Islet precursor cell (in vitro differentiated cells): Measurements from ENCODE around the gene TSHZ2.
"Not testable (repeated sequence)": the region's sequence is repeated elsewhere in the genome, so short reads cannot be mapped to it uniquely, and the experiment has no call there.

Experiments
- DNase-seq: peaks from one replicate; pipeline ENCODE4 v3.0.0-alpha.2; 2018

TSHZ2 gene

GRCh38 chr20:53365539-53366075 is 393.4 kb downstream of the TSHZ2 start:
- no peak for DNase-seq

- DNase-seq: not testable (repeated sequence)
These were observed 394.8 kb downstream of the TSHZ2 start for GRCh38 chr20:53366928-53367327.

DNA sequence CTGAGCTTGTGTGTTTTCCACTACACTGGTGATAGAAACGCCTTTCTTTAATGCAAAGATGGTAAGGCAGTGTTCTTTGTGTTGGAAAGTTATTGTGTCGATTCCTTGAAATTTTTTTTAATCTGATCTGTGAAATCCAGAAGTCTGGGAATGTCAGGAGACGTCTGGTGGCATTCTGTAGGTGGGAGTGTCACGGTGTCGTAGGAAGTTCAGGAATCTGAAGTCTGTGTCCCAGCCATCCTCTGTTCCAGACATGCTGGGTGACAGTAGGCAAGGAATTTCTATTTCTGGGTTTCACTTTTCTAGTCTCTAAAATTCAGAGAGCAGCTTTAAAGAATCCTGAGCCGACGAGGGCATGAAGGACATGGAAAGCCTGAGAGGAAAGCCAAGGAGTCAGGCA is 397.7 kb downstream of the TSHZ2 start:
- DNase-seq: no peak

DNA sequence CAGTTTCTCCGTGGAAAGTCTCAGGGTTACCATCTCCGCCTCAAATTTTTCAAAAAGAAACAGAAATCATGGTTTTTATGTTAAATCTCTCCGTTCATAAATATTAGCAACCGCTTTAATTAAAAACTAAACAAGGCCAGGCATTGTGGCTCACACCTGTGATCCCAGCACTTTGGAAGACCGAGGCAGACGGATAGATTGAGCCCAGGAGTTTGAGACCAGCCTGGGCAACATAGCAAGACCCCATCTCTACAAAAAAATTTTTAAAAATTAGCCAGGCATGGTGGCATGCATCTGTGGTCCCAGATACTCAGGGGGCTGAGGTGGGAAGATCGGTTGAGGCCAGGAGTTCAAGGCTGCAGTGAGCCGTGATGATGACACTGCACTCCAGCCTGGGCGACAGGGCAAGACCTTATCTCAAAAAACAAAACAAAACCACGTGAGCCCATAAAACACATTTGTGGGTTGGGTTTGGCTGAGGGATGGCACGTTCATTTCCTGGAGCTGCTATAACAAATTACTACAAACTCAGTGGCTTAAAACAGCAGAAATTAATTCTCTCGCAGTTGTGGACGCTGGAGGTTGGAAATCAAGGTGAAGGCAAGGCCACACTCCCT is 398.3 kb downstream of the TSHZ2 start:
- DNase-seq: no peak

GRCh38 chr20:53371216-53371615 is 399.1 kb downstream of the TSHZ2 start:
- no peak for DNase-seq

DNA sequence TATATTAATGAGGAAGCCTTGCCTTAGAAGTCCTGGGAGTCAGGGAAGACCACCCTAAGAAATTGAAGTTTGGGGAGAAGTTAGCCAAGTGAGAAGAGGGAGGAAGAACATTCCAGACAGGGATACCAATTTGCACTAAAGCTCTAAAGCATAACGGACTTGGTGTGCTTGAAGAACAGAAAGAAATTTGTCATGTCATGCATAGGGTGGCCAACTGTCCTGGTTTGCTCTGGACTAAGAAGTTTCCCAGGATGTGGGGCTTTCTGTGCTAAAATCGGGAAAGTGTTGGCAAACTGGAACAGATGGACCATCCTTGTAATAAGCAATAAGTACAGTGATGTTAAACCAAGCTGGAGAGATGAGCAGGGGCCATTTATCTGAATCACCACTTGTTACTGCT is 403.9 kb downstream of the TSHZ2 start:
- DNase-seq: no peak

GRCh38 chr20:53379014-53379832 is 407.1 kb downstream of the TSHZ2 start:
- DNase-seq: no peak

GRCh38 chr20:53379833-53380120 is 407.6 kb downstream of the TSHZ2 start:
- no peak for DNase-seq

- DNase-seq: no peak
These were observed 409.6 kb downstream of the TSHZ2 start for GRCh38 chr20:53381568-53382262.

GRCh38 chr20:53382263-53382844 is 410.2 kb downstream of the TSHZ2 start:
- DNase-seq: no peak

DNA sequence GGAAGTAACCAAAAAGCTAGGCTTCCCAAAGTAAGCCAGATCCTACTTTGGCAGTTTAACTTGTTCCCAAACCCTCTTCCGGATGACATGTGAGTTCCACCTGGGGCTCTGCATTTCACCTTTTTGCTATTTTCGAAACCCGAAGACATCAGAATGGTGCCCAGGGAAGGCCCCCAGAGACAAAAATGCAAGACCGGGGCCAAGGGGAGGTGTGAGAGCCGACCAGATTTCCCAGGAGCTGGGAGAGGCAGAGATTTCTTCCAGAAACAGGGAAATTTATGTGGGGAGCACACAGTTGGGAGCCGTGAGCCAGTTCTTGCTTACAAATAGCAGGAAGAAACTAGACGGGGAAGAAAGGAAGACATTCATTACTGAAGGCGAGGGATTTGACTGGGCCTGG is 411.8 kb downstream of the TSHZ2 start:
- no peak for DNase-seq

DNA sequence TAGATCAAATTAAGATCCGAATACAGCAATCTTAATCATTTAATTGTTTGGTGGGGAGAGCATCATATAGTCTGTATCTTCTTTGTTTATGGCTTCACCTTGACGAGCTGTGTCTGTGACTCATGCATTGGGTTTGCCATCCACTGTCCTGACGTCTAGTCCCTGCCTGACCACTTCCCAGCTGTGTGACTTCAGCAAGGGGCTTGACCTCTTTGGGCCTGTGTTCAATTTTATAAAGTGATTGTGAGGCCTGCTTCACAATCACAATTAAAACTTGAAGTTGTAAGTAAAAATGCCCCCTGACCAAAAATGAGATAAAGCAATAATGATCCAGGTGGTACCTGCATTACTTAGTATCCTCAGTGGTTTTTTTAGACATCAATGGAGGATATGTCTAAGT is 412.2 kb downstream of the TSHZ2 start:
- DNase-seq: no peak

GRCh38 chr20:53385941-53386767 is 414.0 kb downstream of the TSHZ2 start:
- no peak for DNase-seq

GRCh38 chr20:53387983-53388675 is 416.0 kb downstream of the TSHZ2 start:
- no peak for DNase-seq

GRCh38 chr20:53389516-53390300 is 417.6 kb downstream of the TSHZ2 start:
- no peak for DNase-seq

- DNase-seq: no peak
These were observed 418.6 kb downstream of the TSHZ2 start for GRCh38 chr20:53390770-53391169.

DNA sequence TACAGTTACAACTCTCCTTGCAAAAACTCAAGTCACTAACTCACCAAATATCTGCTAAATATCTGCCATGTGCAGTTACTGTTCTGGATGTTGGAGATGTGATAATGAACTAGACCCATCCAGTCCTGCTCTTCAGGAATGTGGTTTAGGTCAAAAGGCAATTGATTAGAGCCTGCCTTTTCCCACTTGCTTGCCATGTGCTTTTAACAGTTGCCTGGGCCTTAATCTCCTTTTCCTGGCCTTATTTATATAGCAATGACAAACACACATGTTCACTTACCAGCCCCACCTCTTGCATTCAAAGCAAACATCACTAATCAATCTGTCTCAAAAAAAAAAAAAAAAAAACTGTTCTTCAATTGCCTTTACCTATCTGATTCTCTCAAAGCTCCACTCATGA is 422.3 kb downstream of the TSHZ2 start:
- DNase-seq: no peak

DNA sequence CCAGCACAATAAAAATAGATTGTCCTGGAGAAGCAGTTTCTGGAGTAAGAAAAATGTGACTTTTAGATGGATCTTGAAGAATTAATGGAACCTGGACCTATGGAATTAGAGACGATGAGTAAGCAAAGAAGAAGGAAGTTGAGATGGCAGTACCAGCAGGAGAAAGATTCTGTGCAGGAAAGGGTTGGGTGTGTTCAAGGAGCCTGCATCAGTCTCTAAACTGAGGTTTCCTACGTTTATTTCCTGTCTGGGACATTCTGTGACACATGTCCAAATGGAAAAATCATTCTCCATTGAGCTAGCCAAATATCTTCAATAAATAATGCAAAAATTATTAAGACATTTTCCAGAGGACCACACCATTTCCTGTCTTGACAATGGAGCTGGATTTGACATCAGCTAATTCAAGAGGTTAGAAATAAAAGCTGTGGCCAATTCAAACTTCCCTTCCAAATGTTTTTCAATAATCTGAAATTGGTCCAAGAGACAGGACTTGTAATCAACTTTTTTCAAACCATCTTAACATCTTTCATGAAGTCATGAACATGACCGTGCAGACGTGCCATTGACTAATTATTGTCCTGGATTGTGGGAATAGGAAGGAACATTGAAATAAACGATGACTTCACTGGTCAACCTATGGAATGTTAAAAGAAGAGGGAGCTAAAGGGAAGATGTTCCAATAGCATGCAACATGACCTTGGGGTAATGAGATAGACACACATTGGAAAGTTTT is 423.2 kb downstream of the TSHZ2 start:
- DNase-seq: no peak

GRCh38 chr20:53399083-53399482 is 426.9 kb downstream of the TSHZ2 start:
- DNase-seq: no peak

GRCh38 chr20:53399592-53400335 is 427.6 kb downstream of the TSHZ2 start:
- DNase-seq: no peak
